GM21737 (cell line): Measurements from ENCODE around the gene ITGB3BP.
A peak's percentile ranks its signal among the peaks of the same experiment; 100 is the strongest.
"Not testable (repeated sequence)": the region's sequence is repeated elsewhere in the genome, so short reads cannot be mapped to it uniquely, and the experiment has no call there.

Experiments
- ATAC-seq: cut with Tn5 transposase; IDR thresholded peaks from one replicate; pipeline ENCODE4 v1.9.1; 2021; ENCODE audit warnings: mild to moderate bottlenecking, moderate library complexity; ENCODE audit not compliant: unreplicated experiment

The ITGB3BP gene

GRCh38 chr1:63522891-63523728, at the start of gene ITGB3BP, which contains the start of gene EFCAB7:
Gene ITGB3BP (minus strand): TSS chr1:63523225. CDS start chr1:63523133, 92 bp downstream.
Gene EFCAB7 (plus strand): TSS chr1:63523525. CDS start chr1:63525573, 2,048 bp downstream.
- ATAC-seq = peak; percentile 85

GRCh38 chr1:63572686-63573085, 49.7 kb upstream of the ITGB3BP start:
- not testable (repeated sequence) for ATAC-seq

GRCh38 chr1:63569640-63570316, 46.8 kb upstream of the ITGB3BP start:
- ATAC-seq = no peak

DNA sequence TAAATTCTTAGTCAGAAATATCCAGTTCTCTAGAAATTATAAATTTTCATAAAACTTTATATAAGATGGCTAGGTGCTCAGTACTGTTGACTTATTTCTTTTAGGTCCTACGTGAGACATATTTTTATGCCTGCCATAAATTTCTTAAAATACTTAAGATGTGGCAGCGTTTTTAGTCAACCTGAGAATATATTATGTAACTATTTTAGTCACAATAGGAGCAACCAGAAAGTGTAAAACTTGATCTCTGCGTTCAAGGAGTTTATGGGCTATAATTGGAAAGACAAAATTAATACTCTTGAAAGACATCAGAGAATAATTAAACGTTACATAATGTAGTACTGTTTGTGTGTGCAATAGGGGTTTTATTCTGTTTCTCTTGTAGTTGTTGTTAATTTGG, 46.0 kb upstream of the ITGB3BP start:
- ATAC-seq = no peak

- ATAC-seq = no peak
Measured at GRCh38 chr1:63563745-63564144, 40.7 kb upstream of the ITGB3BP start.

GRCh38 chr1:63559357-63559756, 36.3 kb upstream of the ITGB3BP start:
- ATAC-seq = no peak

DNA sequence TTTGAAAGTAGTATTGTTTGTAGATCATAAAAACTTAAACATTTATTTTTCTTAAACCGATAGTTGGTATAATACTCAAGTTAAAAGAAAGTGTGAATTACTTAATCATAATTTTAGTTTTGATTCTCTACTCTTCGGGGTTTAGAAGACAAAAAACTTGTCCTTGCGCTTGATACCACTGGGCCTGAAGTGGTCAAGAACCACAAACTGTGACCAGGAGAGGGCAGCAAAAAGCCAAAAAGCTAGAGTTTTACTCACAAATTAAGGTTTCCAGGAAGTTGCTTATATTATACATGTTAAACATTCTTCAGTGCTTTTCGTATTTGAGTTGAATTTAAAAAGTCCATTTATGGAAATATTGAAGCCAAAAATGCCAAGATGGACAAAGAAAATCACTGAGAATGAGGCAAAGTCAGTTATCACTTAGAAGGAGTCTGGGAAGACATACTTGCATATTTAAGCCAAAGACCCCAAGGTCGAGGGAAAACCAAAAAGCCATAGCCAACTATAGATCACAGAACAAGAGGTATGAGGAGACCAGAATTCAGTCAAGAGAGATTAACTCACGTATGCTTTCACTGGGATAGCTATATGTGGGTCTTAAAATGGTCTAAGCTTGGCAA, 34.5 kb upstream of the ITGB3BP start:
- ATAC-seq = no peak

- ATAC-seq = no peak
Measured at GRCh38 chr1:63555480-63555879, 32.5 kb upstream of the ITGB3BP start.

DNA sequence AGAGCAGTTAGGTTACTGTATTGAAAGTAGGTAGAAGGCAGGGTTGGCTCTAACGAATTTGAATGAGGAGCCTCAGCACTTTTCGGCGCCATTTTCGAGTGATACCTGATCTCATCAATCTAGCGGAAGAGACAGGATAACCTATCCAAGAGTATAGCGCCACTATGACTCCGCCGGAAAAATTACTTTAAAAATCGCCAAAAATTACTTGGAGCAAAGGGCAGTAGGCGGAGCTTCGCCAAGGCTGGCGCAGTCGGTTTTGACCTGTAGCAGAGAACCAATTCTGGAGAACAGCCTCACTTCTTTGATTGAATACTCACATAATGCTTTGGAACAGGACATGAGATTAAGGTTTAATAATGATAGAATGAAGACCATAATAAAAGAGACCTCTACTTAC, 25.9 kb upstream of the ITGB3BP start:
- ATAC-seq = no peak

DNA sequence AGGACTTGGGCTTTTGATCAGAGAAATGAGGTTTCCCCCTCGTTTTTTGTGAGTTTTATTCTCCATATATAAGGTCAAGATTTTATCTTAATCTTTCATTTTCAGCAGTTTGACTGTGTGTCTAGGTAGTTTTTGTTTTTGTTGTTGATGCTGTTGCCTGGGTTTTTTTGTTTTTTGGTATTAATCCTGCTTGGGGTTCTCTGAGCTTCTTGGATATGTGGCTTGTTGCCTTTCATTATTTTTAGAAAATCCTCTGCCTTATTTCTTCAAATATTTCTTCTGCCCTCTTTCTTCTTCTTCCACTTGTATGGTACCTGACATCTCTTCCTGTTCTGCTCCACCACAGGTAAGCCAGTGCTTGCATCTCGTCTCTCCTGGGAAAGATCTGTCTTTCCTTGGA, 25.3 kb upstream of the ITGB3BP start:
- ATAC-seq = no peak

DNA sequence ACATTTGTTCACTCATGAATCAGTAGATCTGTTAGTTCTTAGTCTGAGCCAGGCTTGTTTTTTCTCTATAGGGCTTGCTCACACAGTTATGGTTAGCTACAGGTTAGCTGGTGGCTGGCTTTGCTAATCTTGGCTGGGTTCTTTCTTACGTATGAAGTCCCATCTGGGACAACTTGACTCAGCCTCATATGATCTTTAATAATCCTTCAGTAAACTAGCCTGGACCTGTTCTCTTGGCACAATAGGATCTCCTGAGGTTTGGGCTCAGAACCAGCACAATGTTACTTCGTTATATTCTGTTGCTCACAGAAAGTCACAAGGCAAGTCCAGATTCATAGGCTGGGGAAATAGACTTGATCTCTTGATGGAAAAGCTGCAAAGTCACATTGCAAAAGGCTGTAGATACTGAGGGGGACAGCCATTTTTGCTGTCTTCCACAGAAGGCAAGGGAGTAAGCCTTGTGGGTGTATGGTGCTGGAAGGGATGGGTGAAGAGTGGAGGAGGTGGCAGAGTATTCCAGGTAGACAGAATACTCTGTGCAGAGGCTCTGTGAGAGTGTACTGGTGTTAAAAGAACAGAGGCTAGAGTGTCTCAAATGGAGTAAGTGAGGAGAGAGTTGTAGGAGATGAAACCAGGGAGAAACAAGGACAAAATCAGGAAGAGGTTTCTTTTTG, 24.7 kb upstream of the ITGB3BP start:
- no peak for ATAC-seq

GRCh38 chr1:63545780-63546179, 22.8 kb upstream of the ITGB3BP start:
- ATAC-seq = no peak

DNA sequence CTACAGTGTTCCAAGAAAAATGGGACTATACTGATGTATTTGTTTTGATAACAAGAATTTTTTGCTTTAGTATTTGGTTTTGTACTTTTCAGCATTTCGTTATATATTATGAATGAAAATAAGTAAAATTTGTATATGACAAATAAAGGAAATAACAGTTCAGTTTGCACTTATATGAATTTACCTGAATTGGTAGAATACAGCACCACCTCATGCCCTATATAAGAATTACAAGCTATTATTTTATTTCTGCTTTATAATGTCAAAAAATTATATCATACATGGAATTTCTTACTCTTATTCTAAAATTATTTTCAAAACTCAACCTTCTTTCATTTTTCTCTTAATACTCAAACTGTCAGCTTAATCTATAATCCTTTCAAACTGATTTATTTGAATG, 14.9 kb upstream of the ITGB3BP start:
- ATAC-seq = no peak

DNA sequence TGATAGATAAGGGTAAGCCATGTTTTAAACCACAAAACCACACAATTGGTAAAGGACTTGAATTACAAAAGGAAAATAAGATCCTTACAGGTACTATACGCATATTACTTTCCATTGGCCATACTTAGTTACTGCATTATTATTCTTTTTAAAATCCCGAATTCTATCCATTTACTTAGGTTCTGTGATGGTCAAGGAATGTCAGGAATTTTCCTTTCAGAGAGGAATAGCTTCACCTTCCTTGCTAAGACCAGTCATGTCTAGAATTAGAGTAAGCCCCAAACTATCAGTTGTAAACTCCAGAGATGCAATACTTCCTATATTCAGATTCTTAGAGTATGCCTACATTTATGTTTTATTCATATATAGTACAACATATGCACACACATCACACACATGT, 14.0 kb upstream of the ITGB3BP start:
- ATAC-seq = no peak

GRCh38 chr1:63534406-63534805, 11.4 kb upstream of the ITGB3BP start:
- ATAC-seq = no peak

GRCh38 chr1:63533931-63534330, 10.9 kb upstream of the ITGB3BP start:
- ATAC-seq = no peak

DNA sequence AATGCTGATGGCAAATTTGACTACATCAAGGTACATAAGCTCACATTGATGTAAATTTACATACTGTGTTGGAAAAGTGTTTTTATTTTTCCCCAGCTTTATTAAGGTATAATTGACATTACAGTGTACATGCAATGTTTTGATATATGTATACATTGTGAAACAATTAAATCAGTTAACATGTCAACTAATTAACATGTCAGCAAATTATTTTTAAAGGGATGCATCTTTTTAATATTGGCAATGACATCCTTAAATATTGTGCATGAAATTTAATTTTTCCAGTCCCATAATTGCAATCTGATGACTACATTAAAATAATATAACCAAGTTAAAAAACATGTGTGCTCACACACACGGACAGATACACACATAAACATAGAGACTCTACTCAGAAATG, 9.7 kb upstream of the ITGB3BP start:
- ATAC-seq = no peak

DNA sequence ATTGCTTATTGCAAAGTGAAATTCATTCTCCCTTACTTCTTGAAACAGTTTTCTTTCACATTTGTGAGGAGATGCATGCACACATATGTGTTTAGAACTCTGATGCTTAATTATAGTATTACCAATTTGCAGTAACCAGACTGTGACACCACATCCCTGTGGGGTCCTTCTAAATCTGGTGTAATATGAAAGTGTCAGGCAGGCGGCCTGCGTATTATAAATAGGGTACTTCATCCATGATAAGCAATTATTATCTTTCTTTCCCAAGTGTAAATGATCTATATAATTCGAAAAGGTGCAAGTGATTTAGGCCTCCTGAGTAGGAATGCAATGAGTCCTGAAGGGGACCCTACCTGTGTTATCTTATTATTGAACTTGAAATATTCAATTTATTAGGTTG, 1.2 kb upstream of the ITGB3BP start:
- ATAC-seq = no peak

DNA sequence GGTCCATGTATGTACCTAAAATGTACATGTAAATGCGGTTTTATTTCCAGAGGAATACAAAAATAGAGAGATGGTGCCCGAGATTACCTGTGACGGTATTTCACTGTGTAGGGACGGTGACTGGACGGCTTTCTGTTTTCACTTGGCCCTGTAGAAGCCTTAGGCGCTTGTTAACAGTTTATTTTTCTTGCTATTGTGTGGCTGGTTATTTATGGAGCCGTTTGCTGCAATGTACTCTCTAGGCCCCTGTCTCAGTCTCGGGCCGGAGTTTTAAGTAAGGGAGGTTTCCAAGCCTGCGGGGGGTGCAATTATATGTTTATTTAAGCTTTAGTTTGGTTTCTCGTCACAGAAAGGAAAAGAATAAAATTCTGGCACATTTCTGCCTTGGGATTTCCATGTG, 713 bp upstream of the ITGB3BP start:
- peak; percentile 17 for ATAC-seq

GRCh38 chr1:63516629-63517028, 6.4 kb downstream of the ITGB3BP start:
- ATAC-seq = no peak

GRCh38 chr1:63512584-63512983, 10.4 kb downstream of the ITGB3BP start:
- no peak for ATAC-seq
